ENCODE data around the gene TMEM248.
"Not testable (repeated sequence)": the region's sequence is repeated elsewhere in the genome, so short reads cannot be mapped to it uniquely, and the experiment has no call there.

Gene TMEM248

GRCh38 chr7:66903360-66904062 lies 17.5 kb upstream of the TMEM248 start:
- no peak for TF ChIP-seq CTCF (IDR thresholded peaks at IDR 0.05; ENCODE audit: borderline replicate concordance, insufficient read depth, low read depth, low read length)
- no peak overlapping the region for H3K4me3 ChIP-seq (ENCODE audit: low read depth, low read length)

GRCh38 chr7:66904063-66904593 lies 16.9 kb upstream of the TMEM248 start:
- H3K4me3 ChIP-seq (ENCODE audit: low read depth, low read length) = no peak overlapping the region
- no peak for TF ChIP-seq CTCF (IDR thresholded peaks at IDR 0.05; ENCODE audit: borderline replicate concordance, insufficient read depth, low read depth, low read length)

GRCh38 chr7:66905278-66905677 lies 15.7 kb upstream of the TMEM248 start:
- no peak for TF ChIP-seq CTCF (IDR thresholded peaks at IDR 0.05; ENCODE audit: borderline replicate concordance, insufficient read depth, low read depth, low read length)
- no peak overlapping the region for H3K4me3 ChIP-seq (ENCODE audit: low read depth, low read length)

- no peak overlapping the region for H3K4me3 ChIP-seq (ENCODE audit: low read depth, low read length)
- peak; percentile 43 for TF ChIP-seq CTCF (IDR thresholded peaks at IDR 0.05; ENCODE audit: borderline replicate concordance, insufficient read depth, low read depth, low read length)
Measured at GRCh38 chr7:66905689-66906088, 15.3 kb upstream of the TMEM248 start.

GRCh38 chr7:66907731-66908130 lies 13.3 kb upstream of the TMEM248 start:
- H3K4me3 ChIP-seq (ENCODE audit: low read depth, low read length) = no peak overlapping the region
- no peak for TF ChIP-seq CTCF (IDR thresholded peaks at IDR 0.05; ENCODE audit: borderline replicate concordance, insufficient read depth, low read depth, low read length)

GRCh38 chr7:66908598-66908997 lies 12.4 kb upstream of the TMEM248 start:
- not testable (repeated sequence) for H3K4me3 ChIP-seq (ENCODE audit: low read depth, low read length)

GRCh38 chr7:66910789-66911188 lies 10.2 kb upstream of the TMEM248 start:
- no peak for TF ChIP-seq CTCF (IDR thresholded peaks at IDR 0.05; ENCODE audit: borderline replicate concordance, insufficient read depth, low read depth, low read length)

GRCh38 chr7:66911191-66911590 lies 9.8 kb upstream of the TMEM248 start:
- H3K4me3 ChIP-seq (ENCODE audit: low read depth, low read length) = not testable (repeated sequence)

More at GRCh38 chr7:66910789-66911188, 10.2 kb upstream of the TMEM248 start:
- no peak overlapping the region for H3K4me3 ChIP-seq (ENCODE audit: low read depth, low read length)

All from GM12875 (cell line).